B cell (primary cell): ENCODE data around the gene BNIP5.

Experiments used
- EZH2 ChIP-seq: IDR thresholded peaks from 2 replicates; pipeline ENCODE4 v1.6.1; 2012; ENCODE audit warnings: borderline replicate concordance, low read depth, mild to moderate bottlenecking, moderate library complexity, low read length; ENCODE audit not compliant: insufficient read depth, poor library complexity, severe bottlenecking
- TF ChIP-seq, protein P1 (sequence below): fragments of 200-600 bp; IDR thresholded peaks from one replicate; pipeline ENCODE4 v1.8.0; 2022; ENCODE audit warnings: antibody characterized with exemption, mild to moderate bottlenecking

DNA sequence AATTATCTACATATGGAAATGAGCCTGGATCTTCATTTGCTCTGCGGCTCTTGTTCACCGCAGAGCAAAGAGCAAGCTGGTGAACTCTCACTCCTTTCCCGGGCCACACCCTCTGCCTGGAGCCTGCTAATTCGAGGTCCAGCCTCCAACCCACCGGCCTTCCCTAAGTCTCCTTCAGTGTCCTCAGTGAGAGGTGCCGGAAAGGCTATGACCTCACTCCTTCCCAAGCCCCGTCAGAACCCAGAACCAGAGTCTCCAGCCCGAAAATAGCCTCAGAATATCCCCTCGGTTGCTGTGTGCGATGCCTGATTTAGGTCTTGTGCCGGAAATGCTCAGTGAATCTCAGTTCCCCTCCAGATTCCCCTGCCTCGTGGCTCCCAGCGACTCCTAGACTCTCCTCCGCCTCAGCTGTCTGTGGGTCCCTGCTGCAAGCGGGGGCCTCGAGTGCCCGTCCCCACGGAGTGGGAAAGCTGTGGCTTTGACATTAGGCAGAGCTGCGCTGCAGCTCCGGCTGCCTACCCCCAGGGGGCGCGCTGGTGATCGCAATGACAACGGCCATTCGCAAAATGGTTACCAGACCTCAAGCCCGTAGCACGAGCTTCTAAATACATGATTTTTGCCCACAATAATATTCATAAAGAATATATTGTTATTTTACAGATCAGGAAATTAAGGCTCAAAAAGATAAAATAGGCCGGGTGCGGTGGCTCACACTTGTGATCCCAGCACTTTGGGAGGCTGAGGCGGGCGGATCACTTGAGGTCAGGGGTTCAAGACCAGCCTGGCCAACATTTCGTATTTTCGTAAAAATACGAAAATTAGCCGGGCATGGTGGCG is 4.1 kb upstream of the BNIP5 start:
- TF ChIP-seq, protein P1, sequence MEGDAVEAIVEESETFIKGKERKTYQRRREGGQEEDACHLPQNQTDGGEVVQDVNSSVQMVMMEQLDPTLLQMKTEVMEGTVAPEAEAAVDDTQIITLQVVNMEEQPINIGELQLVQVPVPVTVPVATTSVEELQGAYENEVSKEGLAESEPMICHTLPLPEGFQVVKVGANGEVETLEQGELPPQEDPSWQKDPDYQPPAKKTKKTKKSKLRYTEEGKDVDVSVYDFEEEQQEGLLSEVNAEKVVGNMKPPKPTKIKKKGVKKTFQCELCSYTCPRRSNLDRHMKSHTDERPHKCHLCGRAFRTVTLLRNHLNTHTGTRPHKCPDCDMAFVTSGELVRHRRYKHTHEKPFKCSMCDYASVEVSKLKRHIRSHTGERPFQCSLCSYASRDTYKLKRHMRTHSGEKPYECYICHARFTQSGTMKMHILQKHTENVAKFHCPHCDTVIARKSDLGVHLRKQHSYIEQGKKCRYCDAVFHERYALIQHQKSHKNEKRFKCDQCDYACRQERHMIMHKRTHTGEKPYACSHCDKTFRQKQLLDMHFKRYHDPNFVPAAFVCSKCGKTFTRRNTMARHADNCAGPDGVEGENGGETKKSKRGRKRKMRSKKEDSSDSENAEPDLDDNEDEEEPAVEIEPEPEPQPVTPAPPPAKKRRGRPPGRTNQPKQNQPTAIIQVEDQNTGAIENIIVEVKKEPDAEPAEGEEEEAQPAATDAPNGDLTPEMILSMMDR = peak; percentile 99
- TF ChIP-seq EZH2 = no peak
